Fibroblast of lung (primary cell): ENCODE measurements around the gene IGLL1.

Experiments
- EZH2 ChIP-seq: IDR thresholded peaks from 2 replicates; pipeline ENCODE4 v1.5.1; 2012; ENCODE audit warnings: low read length, control low read depth, mild to moderate bottlenecking; ENCODE audit errors: missing control alignments
- TF ChIP-seq, protein P1 (sequence below), 2 donors: IDR thresholded peaks in 1 of 2; conservative IDR thresholded peaks in 1 of 2; 1 replicate in 1 of 2; 2 replicates in 1 of 2; pipeline ENCODE4 v1.5.1; 2011 to 2012; ENCODE audit warnings: low read length in 2 of 2, control low read depth in 1 of 2, inconsistent platforms in 1 of 2, low read depth in 1 of 2, mild to moderate bottlenecking in 1 of 2

DNA sequence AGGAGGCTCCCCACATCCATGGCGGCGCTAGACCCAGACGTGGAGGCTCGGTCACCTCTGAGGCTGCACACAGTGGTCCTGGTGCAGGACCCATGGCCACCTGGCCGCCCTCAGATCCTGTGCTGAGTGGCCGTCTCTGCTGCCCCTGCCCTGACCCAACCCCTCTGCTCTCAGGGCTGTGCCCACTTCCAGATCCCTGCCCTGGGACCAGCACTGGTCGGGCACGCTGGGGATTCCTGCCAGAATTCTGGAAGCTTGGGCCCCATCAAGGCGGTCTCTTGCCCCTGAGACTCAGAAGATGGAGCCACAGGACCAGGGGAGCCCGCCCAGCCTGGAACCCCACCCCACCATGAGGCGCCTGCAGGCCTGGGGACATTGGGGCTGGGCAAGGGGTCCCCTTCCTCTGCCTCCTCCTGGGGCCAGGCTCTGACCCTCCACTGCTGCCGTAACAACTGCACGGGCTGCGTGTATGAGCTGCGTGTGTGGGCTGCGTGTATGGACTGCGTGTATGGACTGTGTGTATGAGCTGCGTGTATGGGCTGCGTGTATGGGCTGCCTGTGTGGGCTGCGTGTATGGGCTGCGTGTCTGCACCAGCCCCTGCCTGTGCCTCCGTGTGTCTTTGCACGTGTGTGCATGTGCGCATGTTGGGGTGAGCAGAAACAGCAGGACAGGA is 48.7 kb downstream of the IGLL1 start:
- TF ChIP-seq, protein P1, sequence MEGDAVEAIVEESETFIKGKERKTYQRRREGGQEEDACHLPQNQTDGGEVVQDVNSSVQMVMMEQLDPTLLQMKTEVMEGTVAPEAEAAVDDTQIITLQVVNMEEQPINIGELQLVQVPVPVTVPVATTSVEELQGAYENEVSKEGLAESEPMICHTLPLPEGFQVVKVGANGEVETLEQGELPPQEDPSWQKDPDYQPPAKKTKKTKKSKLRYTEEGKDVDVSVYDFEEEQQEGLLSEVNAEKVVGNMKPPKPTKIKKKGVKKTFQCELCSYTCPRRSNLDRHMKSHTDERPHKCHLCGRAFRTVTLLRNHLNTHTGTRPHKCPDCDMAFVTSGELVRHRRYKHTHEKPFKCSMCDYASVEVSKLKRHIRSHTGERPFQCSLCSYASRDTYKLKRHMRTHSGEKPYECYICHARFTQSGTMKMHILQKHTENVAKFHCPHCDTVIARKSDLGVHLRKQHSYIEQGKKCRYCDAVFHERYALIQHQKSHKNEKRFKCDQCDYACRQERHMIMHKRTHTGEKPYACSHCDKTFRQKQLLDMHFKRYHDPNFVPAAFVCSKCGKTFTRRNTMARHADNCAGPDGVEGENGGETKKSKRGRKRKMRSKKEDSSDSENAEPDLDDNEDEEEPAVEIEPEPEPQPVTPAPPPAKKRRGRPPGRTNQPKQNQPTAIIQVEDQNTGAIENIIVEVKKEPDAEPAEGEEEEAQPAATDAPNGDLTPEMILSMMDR (conservative IDR thresholded peaks at IDR 0.05 in 1 of 2, IDR thresholded peaks at IDR 0.05 in 1 of 2; ENCODE audit: low read depth in 1 of 2, low read length in 2 of 2), result no peak
- no peak for TF ChIP-seq EZH2
